GM19438 (cell line): Measurements from ENCODE around the gene U2SURP.

ENCODE experiments used
- ATAC-seq: cut with Tn5 transposase; IDR thresholded peaks from one replicate; pipeline ENCODE4 v1.9.1; 2021; ENCODE audit warnings: low read depth; ENCODE audit not compliant: unreplicated experiment

U2SURP gene

GRCh38 chr3:143098032-143098764 lies 96.8 kb downstream of the U2SURP start:
- ATAC-seq = no peak

DNA sequence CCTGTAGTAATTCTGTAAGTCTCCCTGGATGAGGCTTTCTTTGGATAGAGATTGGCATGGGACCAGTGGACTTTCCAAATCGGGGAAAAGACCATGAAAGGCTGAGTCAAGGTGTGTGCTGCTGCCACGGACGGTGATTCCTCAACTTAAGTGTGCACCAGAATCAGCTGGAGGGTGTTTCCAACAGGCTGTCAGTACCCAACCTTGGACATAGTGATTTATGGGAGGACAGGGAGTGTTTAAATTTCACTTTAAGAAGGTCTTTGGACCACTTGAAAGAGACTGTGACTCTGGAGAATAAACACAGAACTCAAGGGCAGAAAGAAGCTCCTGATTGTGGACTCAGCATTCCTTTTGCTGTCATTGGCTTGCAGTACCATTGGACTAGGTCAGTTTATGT lies 97.8 kb downstream of the U2SURP start:
- no peak for ATAC-seq

- no peak for ATAC-seq
Measured at GRCh38 chr3:143099690-143100089, 98.3 kb downstream of the U2SURP start.

- ATAC-seq = no peak
Measured at GRCh38 chr3:143100451-143100850, 99.1 kb downstream of the U2SURP start.

- ATAC-seq = no peak
Measured at GRCh38 chr3:143101792-143102381, 100.5 kb downstream of the U2SURP start.

DNA sequence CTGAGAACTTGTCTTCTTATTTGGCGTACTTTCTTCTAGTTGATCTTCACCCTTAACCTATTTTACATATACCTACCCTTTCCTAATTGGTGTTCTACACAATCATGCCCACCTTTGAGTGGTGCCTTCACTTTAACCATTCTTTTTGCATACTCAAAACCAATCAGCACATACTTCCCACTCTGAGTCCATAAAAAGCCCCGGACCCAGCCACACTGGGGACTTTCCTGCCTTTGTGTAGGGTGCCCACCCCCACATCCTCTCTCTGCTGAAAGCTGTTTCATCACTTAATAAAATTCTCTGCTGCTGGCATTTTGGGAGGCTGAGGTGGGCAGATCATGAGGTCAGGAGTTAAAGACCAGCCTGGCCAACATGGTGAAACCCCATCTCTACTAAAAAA lies 102.3 kb downstream of the U2SURP start:
- no peak for ATAC-seq

GRCh38 chr3:143105170-143105569 lies 103.8 kb downstream of the U2SURP start:
- ATAC-seq = no peak

GRCh38 chr3:143109861-143110260 lies 108.5 kb downstream of the U2SURP start:
- ATAC-seq = no peak
